GM12875 (cell line): ENCODE data around the gene SKP2.
"Not testable (repeated sequence)": the region's sequence is repeated elsewhere in the genome, so short reads cannot be mapped to it uniquely, and the experiment has no call there.

Experiments
- H3K4me3 ChIP-seq: one replicate; pipeline ENCODE4 v1.5.1; 2011; ENCODE audit warnings: low read depth, low read length, control low read depth
- TF ChIP-seq, protein P1 (sequence below): IDR thresholded peaks from 2 replicates; pipeline ENCODE4 v1.5.1; 2011; ENCODE audit warnings: low read depth, mild to moderate bottlenecking, control low read depth, inconsistent platforms, low read length, moderate library complexity, borderline replicate concordance; ENCODE audit not compliant: insufficient read depth

The SKP2 gene

GRCh38 chr5:36151434-36152323, at the start of gene SKP2, which contains the start of gene LMBRD2:
Gene SKP2, plus strand, starts transcription at chr5:36152111. Its CDS starts 152 bp downstream, at chr5:36152263.
Gene LMBRD2, minus strand, starts transcription at chr5:36151887. Its CDS starts 8,538 bp downstream, at chr5:36143349.
- TF ChIP-seq, protein P1, sequence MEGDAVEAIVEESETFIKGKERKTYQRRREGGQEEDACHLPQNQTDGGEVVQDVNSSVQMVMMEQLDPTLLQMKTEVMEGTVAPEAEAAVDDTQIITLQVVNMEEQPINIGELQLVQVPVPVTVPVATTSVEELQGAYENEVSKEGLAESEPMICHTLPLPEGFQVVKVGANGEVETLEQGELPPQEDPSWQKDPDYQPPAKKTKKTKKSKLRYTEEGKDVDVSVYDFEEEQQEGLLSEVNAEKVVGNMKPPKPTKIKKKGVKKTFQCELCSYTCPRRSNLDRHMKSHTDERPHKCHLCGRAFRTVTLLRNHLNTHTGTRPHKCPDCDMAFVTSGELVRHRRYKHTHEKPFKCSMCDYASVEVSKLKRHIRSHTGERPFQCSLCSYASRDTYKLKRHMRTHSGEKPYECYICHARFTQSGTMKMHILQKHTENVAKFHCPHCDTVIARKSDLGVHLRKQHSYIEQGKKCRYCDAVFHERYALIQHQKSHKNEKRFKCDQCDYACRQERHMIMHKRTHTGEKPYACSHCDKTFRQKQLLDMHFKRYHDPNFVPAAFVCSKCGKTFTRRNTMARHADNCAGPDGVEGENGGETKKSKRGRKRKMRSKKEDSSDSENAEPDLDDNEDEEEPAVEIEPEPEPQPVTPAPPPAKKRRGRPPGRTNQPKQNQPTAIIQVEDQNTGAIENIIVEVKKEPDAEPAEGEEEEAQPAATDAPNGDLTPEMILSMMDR: no peak
- peak within 1 kb of the TSS; percentile 92 for H3K4me3 ChIP-seq

DNA sequence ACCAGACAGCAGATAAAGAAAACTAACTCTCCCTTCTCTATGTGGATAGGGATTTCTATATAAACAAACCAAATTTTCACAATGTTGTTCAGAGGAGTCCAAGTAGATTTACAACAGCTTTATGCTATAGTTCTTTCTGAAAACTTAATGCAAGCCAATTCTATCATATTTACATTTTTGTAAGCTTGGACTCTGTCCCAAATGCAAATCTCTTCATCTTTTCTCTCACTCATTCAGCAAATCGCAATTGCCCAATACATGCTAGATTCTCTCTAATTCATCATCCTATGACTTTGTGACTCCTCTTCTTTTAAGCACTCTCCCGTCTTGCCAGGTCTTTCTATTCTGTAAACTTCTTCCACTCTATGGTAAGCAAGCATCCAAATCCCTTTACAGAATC, 46.1 kb upstream of the SKP2 start:
- TF ChIP-seq, protein P1: no peak
- no peak overlapping the region for H3K4me3 ChIP-seq

GRCh38 chr5:36108758-36109460, 43.0 kb upstream of the SKP2 start:
- H3K4me3 ChIP-seq: no peak overlapping the region
- TF ChIP-seq, protein P1: no peak

DNA sequence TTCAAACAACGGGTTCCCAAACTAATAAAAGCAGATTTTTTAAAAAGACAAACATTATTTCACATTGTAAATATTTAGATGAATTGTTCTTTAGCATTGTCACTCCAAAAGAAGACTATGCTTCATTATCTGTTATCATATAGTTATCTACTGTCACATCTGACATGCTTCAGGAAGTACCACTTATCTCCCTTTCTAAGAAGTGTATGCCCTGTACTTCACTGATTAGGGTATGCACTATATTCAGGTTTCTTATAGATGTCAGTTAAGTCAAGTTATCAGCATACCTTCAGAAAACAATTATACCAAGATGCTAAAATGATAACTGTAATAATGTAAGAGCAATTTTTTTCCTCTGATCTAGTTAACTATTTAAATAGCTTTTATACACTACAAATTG, 40.7 kb upstream of the SKP2 start:
- TF ChIP-seq, protein P1: no peak
- no peak overlapping the region for H3K4me3 ChIP-seq

DNA sequence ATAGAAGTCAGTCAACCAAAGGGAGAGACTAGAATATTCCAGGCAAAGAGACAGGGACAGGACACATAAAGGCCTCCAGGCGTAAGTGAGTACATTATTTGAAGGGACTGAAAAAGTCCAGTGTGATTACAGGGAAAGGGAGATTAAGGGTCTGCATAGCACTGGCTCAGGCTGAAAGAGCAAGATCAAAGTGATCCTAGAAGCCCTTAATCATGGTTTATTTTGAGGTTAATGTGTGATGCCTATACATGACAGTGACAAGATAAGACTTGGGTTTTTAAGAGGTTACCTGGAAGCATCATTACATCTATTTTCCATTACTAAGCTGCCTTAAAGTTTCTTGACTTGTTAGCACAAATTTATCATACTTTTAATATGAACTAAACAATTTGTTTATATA, 26.0 kb upstream of the SKP2 start:
- TF ChIP-seq, protein P1: no peak
- no peak overlapping the region for H3K4me3 ChIP-seq

DNA sequence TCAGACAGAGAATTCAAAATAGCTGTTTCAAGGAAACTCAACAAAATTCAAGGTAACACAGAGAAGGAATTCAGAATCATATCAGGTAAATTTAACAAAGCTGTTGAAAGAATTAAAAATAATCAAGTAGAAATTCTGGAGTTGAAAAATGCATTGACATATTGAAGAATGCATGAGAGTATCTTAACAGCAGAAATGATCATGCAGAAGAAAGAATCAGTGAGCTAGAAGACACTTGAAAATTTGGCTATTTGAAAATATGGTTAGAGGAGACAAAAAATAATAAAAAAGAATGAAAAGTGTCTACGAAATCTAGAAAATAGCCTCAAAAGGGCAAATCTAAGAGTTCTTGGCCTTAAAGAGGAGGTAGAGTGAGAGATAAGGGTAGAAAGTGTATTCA, 23.1 kb upstream of the SKP2 start:
- no peak overlapping the region for H3K4me3 ChIP-seq
- TF ChIP-seq, protein P1: no peak

DNA sequence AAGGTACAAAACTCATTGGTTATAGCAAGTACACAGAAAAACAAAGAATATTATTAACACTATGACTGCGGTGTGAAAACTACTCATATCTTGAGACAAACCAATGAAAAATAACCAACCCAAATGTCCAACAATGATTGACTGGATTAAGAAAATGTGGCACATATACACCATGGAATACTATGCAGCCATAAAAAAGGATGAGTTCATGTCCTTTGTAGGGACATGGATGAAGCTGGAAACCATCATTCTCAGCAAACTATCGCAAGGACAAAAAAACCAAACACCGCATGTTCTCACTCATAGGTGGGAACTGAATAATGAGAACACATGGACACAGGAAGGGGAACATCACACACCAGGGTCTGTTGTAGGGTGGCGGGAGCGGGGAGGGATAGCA, 22.2 kb upstream of the SKP2 start:
- not testable (repeated sequence) for H3K4me3 ChIP-seq

- H3K4me3 ChIP-seq: not testable (repeated sequence)
Observed at GRCh38 chr5:36133009-36133408, 18.9 kb upstream of the SKP2 start.
